Smooth muscle cell of the brain vasculature (primary cell): ENCODE results near the gene EPN2.

Source experiments
- DNase-seq: peaks from one replicate; pipeline ENCODE4 v3.0.0-alpha.2; 2012; ENCODE audit warnings: low read depth, low spot score

The EPN2 gene

DNA sequence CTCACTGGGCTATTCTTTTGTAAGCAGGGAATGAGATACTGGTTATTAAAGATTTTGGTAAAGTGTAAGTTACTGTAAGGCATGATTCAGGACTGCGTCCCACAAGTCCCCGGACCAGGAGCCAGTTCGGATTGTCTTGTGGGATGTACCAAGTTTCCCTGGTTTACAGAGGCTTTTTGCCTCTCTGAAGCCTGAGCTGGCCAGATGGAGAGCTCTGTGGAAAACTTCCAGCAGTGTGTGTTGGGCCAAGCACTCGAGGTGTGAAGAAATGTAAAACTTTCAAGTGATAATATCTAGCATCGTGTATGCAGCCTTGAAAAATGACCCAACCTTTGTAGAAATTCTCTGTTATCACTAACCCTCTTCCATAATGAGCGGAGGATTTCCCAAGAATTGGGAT, 2.4 kb downstream of the EPN2 start:
- no peak for DNase-seq

- DNase-seq: no peak
These were observed 5.2 kb downstream of the EPN2 start for GRCh38 chr17:19242323-19242722.

DNA sequence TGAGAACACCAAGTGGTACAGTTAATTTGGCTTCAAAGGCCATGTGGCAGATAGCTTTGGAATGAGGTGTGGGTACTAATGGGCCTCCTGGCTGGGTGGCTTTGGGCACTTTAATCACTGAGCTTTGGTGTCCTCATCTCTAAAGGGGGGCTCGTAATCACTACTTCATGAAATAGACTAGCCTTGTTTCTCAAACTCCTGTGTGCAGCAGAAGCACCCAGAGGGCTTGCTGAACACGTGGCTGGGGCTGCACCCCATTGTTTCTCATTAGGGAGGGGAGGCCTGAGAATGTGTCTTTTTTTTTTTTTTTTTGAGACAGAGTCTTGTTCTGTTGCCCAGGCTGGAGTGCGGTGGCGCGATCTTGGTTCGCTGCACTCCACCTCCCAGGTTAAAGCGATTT, 5.8 kb downstream of the EPN2 start:
- no peak for DNase-seq

GRCh38 chr17:19243838-19244237, 6.7 kb downstream of the EPN2 start:
- DNase-seq: no peak

- no peak for DNase-seq
These were observed 7.2 kb downstream of the EPN2 start for GRCh38 chr17:19244357-19244756.

DNA sequence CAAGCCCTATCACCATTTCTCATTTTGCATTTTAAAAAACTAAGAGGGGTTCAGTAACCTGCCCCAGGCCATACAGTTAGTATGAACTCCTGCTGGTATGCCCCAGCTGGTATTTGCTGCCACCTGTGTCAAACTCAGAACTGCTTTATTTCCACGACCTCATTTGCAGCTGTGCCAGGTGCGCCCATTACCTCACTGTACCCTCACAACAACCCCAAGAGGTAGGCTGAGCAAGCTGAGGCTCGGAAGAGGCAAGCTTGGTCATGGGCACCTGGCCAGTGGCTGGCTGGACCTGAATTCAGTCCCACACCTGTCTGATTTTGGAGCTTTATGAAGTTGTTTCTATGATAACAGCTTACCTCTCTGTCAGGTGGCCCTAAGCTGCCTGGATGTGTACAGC, 7.6 kb downstream of the EPN2 start:
- no peak for DNase-seq

DNA sequence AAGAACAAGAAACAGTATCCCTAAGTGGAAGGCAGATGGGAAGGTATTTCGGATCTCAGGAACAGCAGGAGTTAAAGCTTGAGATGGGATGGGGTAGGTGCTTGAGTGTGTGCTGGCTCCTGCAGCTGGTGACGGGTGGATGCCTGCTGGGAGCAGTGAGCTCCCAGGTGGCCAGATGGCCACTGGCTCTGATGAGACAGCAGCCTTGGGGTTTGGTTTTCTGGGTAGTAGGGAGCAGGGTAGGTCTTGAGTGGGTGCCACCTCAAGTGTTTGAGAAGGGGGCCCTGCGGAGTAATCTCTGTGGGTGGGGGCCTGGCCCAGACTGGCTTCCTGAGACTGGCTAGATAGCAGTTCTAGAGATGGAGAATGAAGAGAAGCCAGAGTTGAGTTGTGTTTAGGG, 10.3 kb downstream of the EPN2 start:
- DNase-seq: no peak

- DNase-seq: no peak
These were observed 11.2 kb downstream of the EPN2 start for GRCh38 chr17:19248151-19248927.

GRCh38 chr17:19248928-19249574, 11.9 kb downstream of the EPN2 start:
- no peak for DNase-seq

- DNase-seq: no peak
These were observed 12.5 kb downstream of the EPN2 start for GRCh38 chr17:19249681-19250080.

DNA sequence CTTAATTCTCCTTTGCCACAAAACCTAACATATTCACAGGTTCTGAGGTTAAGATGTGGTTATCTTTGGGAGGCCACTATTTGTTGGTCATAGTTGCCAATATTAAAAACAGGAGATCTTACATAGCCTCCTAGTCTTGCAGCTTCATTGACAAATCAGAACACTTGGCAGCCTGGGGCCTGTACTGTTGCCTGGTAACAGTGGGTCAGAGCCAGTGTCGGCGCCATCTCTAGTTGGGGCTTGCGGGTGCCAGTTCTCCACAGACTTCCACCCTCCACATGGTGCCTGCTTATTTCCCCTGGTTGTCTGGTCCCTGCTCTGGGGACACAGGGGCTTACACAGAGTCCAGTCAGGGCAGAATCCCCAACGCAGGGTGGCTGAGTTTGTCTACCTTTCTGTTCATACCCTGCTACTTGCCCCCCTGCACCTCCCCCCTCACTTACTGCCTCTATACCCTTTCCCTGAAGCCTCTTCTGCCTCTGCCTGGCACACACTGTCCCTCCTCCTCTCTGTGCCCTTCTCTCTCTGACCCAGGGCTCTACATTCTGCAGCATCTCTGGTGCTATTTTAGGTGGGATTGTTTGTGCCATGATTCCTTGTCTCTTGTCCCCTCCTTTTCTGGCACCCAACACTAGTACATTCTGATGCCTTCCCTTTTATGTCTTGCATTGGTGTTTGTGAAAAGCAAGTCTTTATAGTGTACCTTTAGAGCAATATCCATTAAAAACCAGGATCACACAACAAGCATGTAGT, 13.4 kb downstream of the EPN2 start:
- DNase-seq: no peak

DNA sequence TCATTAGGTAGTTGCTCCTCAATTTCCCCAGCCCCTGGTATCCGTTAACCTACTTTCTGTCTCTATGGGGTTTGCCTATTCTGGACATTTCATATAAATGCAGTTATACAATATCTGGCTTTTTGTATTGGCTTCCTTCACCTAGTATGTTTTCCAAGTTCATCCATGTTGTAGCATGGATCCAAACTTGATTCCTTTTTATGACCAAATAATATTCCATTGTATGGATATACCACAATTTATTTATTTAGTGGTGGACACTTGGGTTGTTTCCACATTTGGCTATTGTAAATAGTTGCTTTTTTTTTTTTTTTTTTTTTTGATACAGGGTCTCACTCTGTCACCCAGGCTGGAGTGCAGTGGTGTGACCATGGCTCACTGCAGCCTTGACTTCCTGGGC, 15.9 kb downstream of the EPN2 start:
- no peak for DNase-seq

DNA sequence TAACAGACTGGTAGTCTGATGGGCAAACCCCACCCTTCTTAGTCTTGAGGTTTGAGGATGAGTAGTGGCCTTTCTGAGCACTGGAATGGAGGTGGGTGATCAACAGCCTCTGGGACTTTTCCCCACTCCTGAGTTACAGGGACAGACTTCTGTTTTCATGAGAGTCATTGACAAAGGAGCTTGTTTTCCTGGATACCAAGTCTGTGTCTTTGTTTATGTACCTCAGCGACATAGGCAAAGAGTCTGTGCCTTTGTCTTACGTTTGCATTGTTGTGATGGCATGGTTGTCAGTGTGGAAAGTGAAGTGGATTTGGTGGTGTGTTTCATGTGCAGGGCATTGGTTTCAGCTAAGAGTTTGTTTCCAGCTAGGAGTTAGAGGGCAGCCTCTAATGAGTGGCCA, 17.5 kb downstream of the EPN2 start:
- DNase-seq: no peak

DNA sequence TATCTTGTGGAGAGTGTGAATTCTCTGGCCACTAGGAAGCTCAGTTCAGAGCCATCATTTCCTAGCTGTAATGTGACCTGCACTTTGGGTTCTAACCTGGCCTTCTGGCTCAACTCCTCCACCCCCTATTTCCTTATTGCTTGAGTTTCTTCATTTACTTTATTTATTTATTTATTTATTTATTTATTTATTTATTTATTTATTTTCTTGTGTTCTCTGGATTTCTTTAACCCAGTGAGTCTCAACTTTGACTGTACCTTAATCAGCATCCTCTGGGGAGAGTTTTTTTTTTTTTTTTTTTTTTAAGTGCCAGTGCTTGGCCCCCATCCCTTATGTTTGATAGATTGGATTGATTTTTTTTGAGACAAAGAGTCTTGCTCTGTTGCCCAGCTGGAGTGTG, 18.1 kb downstream of the EPN2 start:
- DNase-seq: no peak

DNA sequence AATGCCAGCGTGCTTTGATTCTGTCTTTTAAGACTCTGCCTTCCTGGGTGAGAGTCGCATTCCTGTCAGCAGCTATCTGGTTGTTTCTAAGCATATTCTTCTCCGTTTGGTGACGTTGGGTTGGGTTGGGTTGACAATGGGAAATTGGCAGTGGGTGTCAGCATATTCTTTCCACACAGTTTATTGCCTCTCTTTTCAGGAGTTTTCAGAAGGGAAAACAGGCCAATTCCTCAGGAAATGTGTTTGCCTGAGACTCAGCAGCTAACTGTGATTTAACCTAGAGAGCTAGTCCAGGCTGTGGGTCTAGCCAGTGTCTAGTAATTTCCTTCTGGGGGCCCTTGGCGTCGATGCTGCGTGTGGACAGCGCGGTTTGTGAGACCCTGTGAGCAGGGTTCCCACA, 21.2 kb downstream of the EPN2 start:
- no peak for DNase-seq

DNA sequence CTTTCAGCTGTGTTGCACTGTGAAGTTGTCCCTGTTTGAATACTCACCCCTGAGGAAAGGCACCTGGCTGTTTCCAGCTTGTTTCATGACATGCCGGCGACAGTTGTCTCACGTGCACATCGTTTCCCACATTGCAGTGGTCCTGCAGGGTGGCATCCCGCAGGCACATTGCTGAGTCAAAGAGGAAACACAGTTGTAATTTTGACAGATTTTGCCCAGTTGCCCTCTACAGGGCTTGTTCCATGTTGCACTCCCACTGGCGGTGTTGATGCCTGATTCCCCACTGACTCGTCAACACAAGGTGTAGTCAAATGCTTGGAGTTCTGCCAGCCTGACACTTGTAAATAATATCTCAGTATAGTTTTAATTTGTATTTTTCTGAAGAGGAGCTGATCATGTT, 23.8 kb downstream of the EPN2 start:
- no peak for DNase-seq

DNA sequence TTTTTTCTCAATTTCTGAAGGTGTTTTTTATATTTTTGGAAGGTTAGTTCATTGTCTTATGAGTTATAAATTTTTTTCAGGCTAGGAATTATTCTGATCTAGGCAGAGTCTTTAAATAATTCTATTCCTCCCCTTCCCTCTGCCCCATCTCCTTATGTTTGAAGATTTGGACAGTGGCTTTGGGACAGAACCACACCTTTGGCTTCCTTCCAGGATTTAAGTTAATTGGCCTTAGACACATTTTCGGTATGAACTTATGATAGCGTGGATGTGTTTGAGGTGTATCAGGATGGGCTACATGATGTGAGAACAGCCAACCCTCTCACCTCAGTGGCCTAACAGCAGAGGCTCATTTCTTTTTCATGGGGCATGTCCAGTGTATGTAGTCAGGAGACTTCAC, 24.3 kb downstream of the EPN2 start:
- no peak for DNase-seq

DNA sequence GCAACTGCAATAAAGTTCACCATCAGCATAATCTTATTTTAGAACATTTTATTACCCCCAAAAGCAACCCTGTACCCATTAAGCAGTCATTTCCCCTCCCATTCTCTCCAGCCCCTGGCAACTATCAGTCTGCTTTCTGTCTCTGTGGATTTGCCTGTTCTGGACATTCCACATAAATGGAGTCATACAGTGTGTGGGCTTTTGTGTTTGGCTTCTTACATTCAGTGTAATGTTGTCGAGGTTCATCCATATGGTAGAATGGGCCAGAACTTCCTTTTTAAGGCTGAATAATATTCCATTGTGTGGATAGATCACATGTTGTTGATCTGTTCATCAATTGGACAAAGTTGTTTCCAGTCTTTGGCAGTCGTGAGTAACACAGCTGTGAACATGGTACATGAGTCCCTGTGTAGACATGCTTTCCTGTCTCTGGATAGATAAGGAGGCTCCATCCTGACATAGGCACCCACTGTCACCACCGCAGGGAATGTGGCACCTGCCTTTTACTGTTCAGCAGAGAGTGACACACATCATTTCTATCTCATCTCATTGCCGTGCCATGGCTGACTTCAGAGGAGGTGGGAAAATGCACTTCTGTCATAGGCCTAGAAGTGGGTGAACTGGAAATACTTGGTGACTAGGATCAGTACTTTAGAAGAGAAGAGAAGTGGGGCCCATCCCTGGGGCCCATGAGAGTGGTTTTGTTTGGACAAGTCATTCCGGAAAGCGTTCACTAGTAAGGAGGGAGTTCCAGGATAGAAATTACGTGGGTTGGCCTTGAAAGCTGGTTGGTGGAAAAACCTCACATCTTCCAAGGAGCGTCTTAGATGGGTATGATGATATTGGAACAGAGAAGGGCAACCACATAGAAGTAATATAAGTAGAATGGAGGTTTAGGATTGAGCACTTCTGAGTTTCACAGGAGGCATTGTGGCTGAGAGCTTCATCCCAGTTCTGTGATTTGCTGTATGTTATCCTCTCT, 25.8 kb downstream of the EPN2 start:
- no peak for DNase-seq

GRCh38 chr17:19263641-19264051, 26.5 kb downstream of the EPN2 start:
- DNase-seq: no peak

- no peak for DNase-seq
These were observed 27.1 kb downstream of the EPN2 start for GRCh38 chr17:19264268-19264667.

DNA sequence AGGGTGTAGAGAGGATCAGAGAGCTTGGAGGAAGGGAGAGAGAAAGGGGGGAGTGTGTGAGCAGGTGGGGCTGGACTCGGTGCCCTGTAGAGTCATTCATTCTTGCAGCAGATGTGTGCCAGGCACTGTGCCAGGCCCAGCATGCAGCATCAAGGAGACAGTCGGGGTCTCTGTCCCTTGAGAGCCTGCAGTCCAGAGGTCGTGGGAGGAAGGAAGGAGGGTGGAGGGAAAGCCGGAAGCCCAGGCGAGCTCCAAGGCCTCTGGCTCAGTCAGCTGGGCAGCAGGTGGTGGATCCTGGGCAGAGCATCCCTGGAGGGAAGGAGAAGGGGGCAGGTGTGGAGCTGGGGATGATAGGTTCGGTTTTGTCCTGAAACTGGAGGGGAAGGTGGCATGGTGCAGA, 27.5 kb downstream of the EPN2 start:
- no peak for DNase-seq

GRCh38 chr17:19265755-19266154, 28.6 kb downstream of the EPN2 start:
- no peak for DNase-seq
